Gastroesophageal sphincter (tissue), 4 donors: ENCODE data around the gene ERCC6L. TPM values are rescaled to one million over a fixed set of nuclear protein-coding genes. Genes with fewer than 3 reads are reported as not detected.

ENCODE experiments used
- ATAC-seq: fragments of 150-250 bp; one replicate; pipeline ENCODE4 v1.9.1; 2016; ENCODE audit warnings: mild to moderate bottlenecking, moderate library complexity
- H3K27ac ChIP-seq, 4 donors: fragments of 200-600 bp; sonication (generic) in 3 of 4; 1 replicate in 3 of 4; 2 replicates in 1 of 4; pipeline ENCODE4 v1.5.1; 2016 to 2019
- H3K27me3 ChIP-seq: fragments of 200-600 bp; sonication (generic); one replicate; pipeline ENCODE4 v1.5.1; 2019
- H3K36me3 ChIP-seq, 2 donors: fragments of 200-600 bp; sonication (generic); one replicate each; pipeline ENCODE4 v1.5.1; 2019; ENCODE audit warnings: control low read depth in 1 of 2
- H3K4me1 ChIP-seq, 3 donors: fragments of 200-600 bp; sonication (generic); 1 replicate in 2 of 3; 2 replicates in 1 of 3; pipeline ENCODE4 v1.5.1; 2016 to 2019; ENCODE audit warnings: control low read depth in 2 of 3
- H3K4me3 ChIP-seq, 2 donors: fragments of 200-600 bp; sonication (generic); one replicate each; pipeline ENCODE4 v1.5.1; 2019; ENCODE audit warnings: mild to moderate bottlenecking in 1 of 2, moderate library complexity in 1 of 2
- H3K9me3 ChIP-seq, 3 donors: fragments of 200-600 bp; sonication (generic); one replicate each; pipeline ENCODE4 v1.5.1; 2017 to 2019; ENCODE audit warnings: control low read depth in 2 of 3
- CTCF ChIP-seq, 4 experiments: fragments of 200-600 bp in 2 of 4; fragments of 450-650 bp in 2 of 4; sonication (generic) in 1 of 4; IDR thresholded peaks; one replicate each; pipeline ENCODE4 v1.5.1; 2017 to 2019; ENCODE audit warnings: antibody characterized with exemption in 4 of 4, mild to moderate bottlenecking in 2 of 4, moderate library complexity in 2 of 4
- EP300 ChIP-seq: sonication (generic); formaldehyde crosslinking; IDR thresholded peaks from one replicate; pipeline ENCODE4 v1.6.1; 2017; ENCODE audit warnings: antibody characterized with exemption, mild to moderate bottlenecking
- POLR2A ChIP-seq, 2 donors: fragments of 450-650 bp; IDR thresholded peaks; one replicate each; pipeline ENCODE4 v1.6.1; 2017; ENCODE audit warnings: antibody characterized with exemption in 2 of 2, mild to moderate bottlenecking in 2 of 2, moderate library complexity in 1 of 2
- POLR2AphosphoS5 ChIP-seq: sonication (generic); formaldehyde crosslinking; IDR thresholded peaks from one replicate; pipeline ENCODE4 v1.6.1; 2017; ENCODE audit warnings: antibody characterized with exemption
- WGBS, 2 donors: methylation state at CpG; one replicate each; pipeline ENCODE4 v1.1.5; 2018; ENCODE audit warnings: low coverage in 1 of 2; 5-methylcytosine and 5-hydroxymethylcytosine counted together
- small RNA-seq, 4 donors: library from RNA; depleted of rRNA; stranded (forward); fragments of <200 nt; gene quantifications; one replicate each; pipeline ENCODE3, GENCODE V24; 2016
- total RNA-seq, 4 donors: library from RNA; depleted of rRNA; stranded (reverse); fragments of >200 nt; gene quantifications; one replicate each; pipeline ENCODE4 v1.1.0, GENCODE V29; 2016

The ERCC6L gene
- total RNA-seq, 4 donors from 2014 or later: 0.37 TPM; not detected in 3

DNA sequence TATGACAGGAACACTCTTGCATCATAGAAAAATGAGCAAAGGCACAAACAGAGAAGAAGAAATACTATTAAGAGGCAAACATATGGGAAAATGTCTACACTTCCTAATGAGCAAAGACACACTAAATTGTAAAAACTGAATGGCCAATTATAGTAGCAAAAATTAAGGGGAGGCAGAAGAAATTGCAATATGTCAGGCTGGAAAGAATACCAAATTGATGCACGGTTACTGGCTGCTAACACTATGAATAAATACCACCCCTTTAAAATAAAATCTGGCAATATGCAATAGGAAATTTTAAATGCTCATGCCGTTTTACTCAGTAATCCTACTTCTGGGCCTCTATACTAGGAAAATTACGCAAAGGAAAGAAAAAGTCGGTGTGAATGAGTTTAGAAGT, 73.3 kb downstream of the ERCC6L start:
- no peak for ATAC-seq
- Histone ChIP-seq H3K9me3 (no peaks in the 10 kb centered on the region), H3K4me1 (no peaks in the 10 kb centered on the region), H3K4me3 (no peak overlapping the region), H3K36me3 (no peaks in the 10 kb centered on the region), H3K27me3 (no peaks in the 10 kb centered on the region), H3K27ac (no peak overlapping the region)
- no peak for TF ChIP-seq POLR2AphosphoS5
- no peak for TF ChIP-seq EP300
- TF ChIP-seq CTCF (IDR thresholded peaks at IDR 0.05): no peak
- TF ChIP-seq POLR2A (IDR thresholded peaks at IDR 0.05): no peak
- WGBS, 2 donors: 63 to 68% methylated on average over 4 of the region's 4 CpGs

DNA sequence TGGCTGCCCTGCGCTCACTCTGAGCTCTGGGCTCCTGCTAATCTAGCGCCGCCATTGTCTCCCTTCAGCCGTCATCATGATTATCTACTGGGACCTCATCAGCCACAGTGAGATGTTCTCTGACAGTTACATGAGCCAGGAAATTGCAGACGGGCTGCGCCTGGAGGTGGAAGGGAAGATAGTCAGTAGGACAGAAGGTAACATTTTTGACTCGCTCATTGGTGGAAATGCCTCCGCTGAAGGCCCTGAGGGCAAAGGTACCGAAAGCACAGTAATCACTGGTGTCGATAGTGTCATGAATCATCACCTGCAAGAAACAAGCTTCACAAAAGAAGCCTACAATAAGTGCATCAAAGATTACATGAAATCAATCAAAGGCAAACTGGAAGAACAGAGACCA, 79.1 kb downstream of the ERCC6L start:
- no peak for TF ChIP-seq POLR2AphosphoS5

GRCh38 chrX:72158773-72159172, 80.1 kb downstream of the ERCC6L start:
- no peak overlapping the region for H3K27ac ChIP-seq
- no peaks in the 10 kb centered on the region for H3K36me3 ChIP-seq
- H3K9me3 ChIP-seq: no peaks in the 10 kb centered on the region
- no peak overlapping the region for H3K4me3 ChIP-seq
- WGBS, 2 donors: 100% methylated on average over 2 of the region's 3 CpGs; no CpG with 5 or more reads in 1 of the 2 donors
- no peak for TF ChIP-seq EP300
- no peak for TF ChIP-seq POLR2A (IDR thresholded peaks at IDR 0.05)
- no peak for TF ChIP-seq CTCF (IDR thresholded peaks at IDR 0.05)
- no peak for TF ChIP-seq POLR2AphosphoS5
- H3K27me3 ChIP-seq: no peaks in the 10 kb centered on the region
- H3K4me1 ChIP-seq: no peaks in the 10 kb centered on the region
- ATAC-seq: no peak

More for the DNA sequence above, 79.1 kb downstream of the ERCC6L start:
- Histone ChIP-seq H3K9me3 (no peaks in the 10 kb centered on the region), H3K4me3 (no peak overlapping the region), H3K27me3 (no peaks in the 10 kb centered on the region), H3K27ac (no peak overlapping the region), H3K4me1 (no peaks in the 10 kb centered on the region), H3K36me3 (no peaks in the 10 kb centered on the region)
- 70 to 91% methylated on average over 4 to 5 of the region's 10 CpGs for WGBS, 2 donors
- no peak for ATAC-seq

Small RNA genes within 50 kb of the gene (small RNA-seq; reads per million reads assigned to genes)
- gene RF00019: 0 reads per million in 4 donors

Other genes starting within 250 kb of the ERCC6L start
- gene RTL5, start 107.1 kb downstream of the ERCC6L start, total RNA-seq: 10 to 100 TPM in 2 of 4 donors, 1 to 10 TPM in 2; 8.8 to 19.0 (median 9.9) TPM
- gene PIN4, start 57.3 kb downstream of the ERCC6L start, total RNA-seq: 10 to 100 TPM in 1 of 4 donors, 1 to 10 TPM in 3; 5.7 to 10.6 (median 8.8) TPM
- 1,000 to 10,000 TPM in 1 of 4 donors, 100 to 1,000 TPM in 3; 628 to 1,072 (median 791) TPM for gene RPS4X, start 38.2 kb upstream of the ERCC6L start, total RNA-seq
- gene CITED1, start 66.9 kb upstream of the ERCC6L start, total RNA-seq: 1 to 10 TPM in 2 of 4 donors, not detected in 2; 1.4 to 1.7 TPM